ENCODE data around the gene TM9SF1. TPM values are rescaled to one million over a fixed set of nuclear protein-coding genes. Genes with fewer than 3 reads are reported as not detected.
A peak's percentile ranks its signal among the peaks of the same experiment; 100 is the strongest.

TM9SF1 gene
- total and polyA plus RNA-seq, 2 of the 13 experiments (the other 11 are each of a cell fraction or from before 2014, with no cell fraction given): 83.2 to 110 TPM

DNA sequence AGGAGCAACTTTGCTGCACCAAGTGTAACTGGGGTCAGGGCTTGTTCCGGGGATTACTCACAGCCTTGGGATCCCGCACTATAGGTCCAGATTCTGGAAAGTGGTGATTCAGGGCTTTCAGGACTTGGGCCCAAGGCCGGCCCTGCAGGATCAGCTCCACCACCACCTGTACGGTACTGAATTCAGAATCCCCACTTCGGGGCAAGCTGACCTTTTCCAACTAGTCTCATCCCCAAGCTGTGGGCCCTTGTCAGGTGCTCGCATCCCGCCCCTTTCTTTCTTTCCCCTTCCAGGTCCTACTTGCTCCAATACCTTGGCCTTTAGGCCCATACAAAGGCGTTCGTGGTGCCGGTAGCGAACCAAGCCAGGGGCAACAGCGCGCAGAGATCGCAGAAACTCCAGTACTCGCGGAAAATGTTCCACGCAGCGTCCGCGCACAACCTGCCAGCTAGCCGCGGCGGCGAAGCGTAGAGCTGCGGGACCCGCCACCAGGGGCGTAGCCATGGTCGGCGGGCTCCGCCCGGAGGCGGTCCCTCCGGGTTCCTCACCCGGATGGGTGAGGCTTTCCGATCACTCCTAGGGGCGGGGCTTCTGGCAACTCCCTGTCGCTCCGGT, 46.7 kb upstream of the TM9SF1 start (continued):
- TF ChIP-seq PRMT3 (CRISPR knock-in tag; IDR thresholded peaks at IDR 0.05; ENCODE audit: borderline replicate concordance, low read depth) (no peak), CC2D1A (CRISPR knock-in tag; IDR thresholded peaks at IDR 0.05) (no peak), ISL2 (CRISPR knock-in tag; IDR thresholded peaks at IDR 0.05) (no peak; the same call in 1 of the 2 replicates), ZNF652 (CRISPR knock-in tag; IDR thresholded peaks at IDR 0.05; ENCODE audit: borderline replicate concordance, low read depth) (no peak), ATM (IDR thresholded peaks at IDR 0.05; ENCODE audit: borderline replicate concordance) (no peak), ARNTL (CRISPR knock-in tag; IDR thresholded peaks at IDR 0.05) (no peak), ZNF317 (CRISPR knock-in tag; IDR thresholded peaks at IDR 0.05) (no peak; the same call in 1 of the 2 replicates), KAT2B (IDR thresholded peaks at IDR 0.05; ENCODE audit: borderline replicate concordance, low read depth, low read length) (no peak; the same call in 1 of the 2 replicates), GATAD1 (CRISPR knock-in tag; IDR thresholded peaks at IDR 0.05) (no peak), HBP1 (CRISPR knock-in tag; IDR thresholded peaks at IDR 0.05; ENCODE audit: low read depth) (no peak), YEATS2 (CRISPR knock-in tag; IDR thresholded peaks at IDR 0.05; ENCODE audit: borderline replicate concordance) (no peak), EP300 (IDR thresholded peaks at IDR 0.05; ENCODE audit: low read depth in 2 of 2, low read length in 2 of 2) (peak in 1 of 2 experiments; percentile 86; a peak in 2 of 4 replicates), EP300 (CRISPR knock-in tag; IDR thresholded peaks at IDR 0.05; ENCODE audit: borderline replicate concordance) (no peak; the same call in 1 of the 2 replicates), NFKB2 (CRISPR knock-in tag; IDR thresholded peaks at IDR 0.05; ENCODE audit: borderline replicate concordance) (no peak), SP4 (CRISPR knock-in tag; IDR thresholded peaks at IDR 0.05) (no peak), ZNF33B (CRISPR knock-in tag; IDR thresholded peaks at IDR 0.05) (no peak), ZBTB33 (CRISPR knock-in tag; IDR thresholded peaks at IDR 0.05) (no peak; the same call in 1 of the 2 replicates), MBD4 (IDR thresholded peaks at IDR 0.05; ENCODE audit: borderline replicate concordance, low read length) (no peak), MIER2 (CRISPR knock-in tag; IDR thresholded peaks at IDR 0.05) (no peak), SETDB1 (CRISPR knock-in tag; IDR thresholded peaks at IDR 0.05; ENCODE audit: borderline replicate concordance) (no peak), ZNF431 (CRISPR knock-in tag; IDR thresholded peaks at IDR 0.05; ENCODE audit: borderline replicate concordance, low read depth) (no peak), ATF7-NPFF (CRISPR knock-in tag; IDR thresholded peaks at IDR 0.05; ENCODE audit: low read depth) (no peak; the same call in 1 of the 2 replicates), IKZF4 (CRISPR knock-in tag; IDR thresholded peaks at IDR 0.05; ENCODE audit: borderline replicate concordance, low read depth, not compliant biosample characterization) (no peak), MTA3 (CRISPR knock-in tag; IDR thresholded peaks at IDR 0.05) (no peak), MYNN (CRISPR knock-in tag; IDR thresholded peaks at IDR 0.05; ENCODE audit: low read depth) (no peak), MATR3 (CRISPR knock-in tag; IDR thresholded peaks at IDR 0.05) (peak; percentile 84; the same call in 1 of the 2 replicates)
- TF ChIP-seq, protein P1, sequence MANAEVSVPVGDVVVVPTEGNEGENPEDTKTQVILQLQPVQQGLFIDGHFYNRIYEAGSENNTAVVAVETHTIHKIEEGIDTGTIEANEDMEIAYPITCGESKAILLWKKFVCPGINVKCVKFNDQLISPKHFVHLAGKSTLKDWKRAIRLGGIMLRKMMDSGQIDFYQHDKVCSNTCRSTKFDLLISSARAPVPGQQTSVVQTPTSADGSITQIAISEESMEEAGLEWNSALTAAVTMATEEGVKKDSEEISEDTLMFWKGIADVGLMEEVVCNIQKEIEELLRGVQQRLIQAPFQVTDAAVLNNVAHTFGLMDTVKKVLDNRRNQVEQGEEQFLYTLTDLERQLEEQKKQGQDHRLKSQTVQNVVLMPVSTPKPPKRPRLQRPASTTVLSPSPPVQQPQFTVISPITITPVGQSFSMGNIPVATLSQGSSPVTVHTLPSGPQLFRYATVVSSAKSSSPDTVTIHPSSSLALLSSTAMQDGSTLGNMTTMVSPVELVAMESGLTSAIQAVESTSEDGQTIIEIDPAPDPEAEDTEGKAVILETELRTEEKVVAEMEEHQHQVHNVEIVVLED (CRISPR knock-in tag; IDR thresholded peaks at IDR 0.05; ENCODE audit: borderline replicate concordance): no peak
